ENCODE results near the gene EXOC3L1. TPM values are rescaled to one million over a fixed set of nuclear protein-coding genes. Genes with fewer than 3 reads are reported as not detected.

Gene EXOC3L1
- total RNA-seq, 1 donor from 2014 or later = 15.6 TPM

- Histone ChIP-seq H3K36me3 (peaks cover 4% of the 10 kb centered on the region), H3K27ac (no peak overlapping the region), H3K9me3 (no peaks in the 10 kb centered on the region), H3K4me3 (no peak overlapping the region), H3K27me3 (ENCODE audit: low read depth) (no peaks in the 10 kb centered on the region), H3K4me1 (peaks cover 36% of the 10 kb centered on the region)
- TF ChIP-seq CTCF (IDR thresholded peaks at IDR 0.05) = no peak
- DNase-seq = no peak
- no peak for ATAC-seq
- intact Hi-C loops (cut with DNase I) = loop anchor here (10.0 kb wide), 1 partner anchor 182 kb away; no protein-coding TSS in a partner anchor
Observed at GRCh38 chr16:67157106-67157748, 32.7 kb downstream of the EXOC3L1 start.

DNA sequence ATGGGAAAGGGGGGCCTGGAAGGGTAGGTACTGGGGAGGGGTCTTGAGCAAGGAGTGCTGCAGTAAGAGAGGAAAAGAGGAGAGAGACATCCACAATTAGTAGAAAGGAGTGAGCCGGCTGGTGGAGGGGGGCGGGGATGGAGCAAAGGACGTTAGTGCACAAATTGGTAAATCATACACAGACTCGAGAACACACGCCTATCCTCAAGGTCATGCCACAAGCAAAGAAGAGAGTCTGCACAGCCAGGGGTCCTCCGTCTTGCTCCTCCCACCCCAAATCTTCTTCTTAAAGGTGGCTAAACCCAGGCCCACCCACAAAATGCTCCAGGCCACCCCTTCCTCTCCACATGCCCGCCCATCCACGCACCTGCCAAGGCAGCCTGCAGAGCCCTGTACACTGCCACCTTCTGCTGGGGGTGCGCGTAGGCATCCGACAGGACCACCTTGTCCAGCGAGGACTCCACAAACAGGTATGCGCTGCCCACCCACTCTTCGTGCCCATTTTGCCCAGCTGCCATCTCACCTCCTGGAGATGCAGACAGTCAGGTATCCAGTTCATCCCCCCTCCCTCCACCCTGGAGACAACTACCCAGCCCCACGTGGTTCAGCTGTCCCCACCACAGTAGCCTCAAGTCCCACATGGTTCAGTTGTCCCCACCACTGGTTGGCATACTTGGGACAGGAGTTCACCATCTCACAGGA, 33.6 kb downstream of the EXOC3L1 start:
- DNase-seq (no peak), ATAC-seq (no peak)
- Histone ChIP-seq H3K27me3 (ENCODE audit: low read depth) (no peaks in the 10 kb centered on the region), H3K4me1 (peaks cover 30% of the 10 kb centered on the region), H3K9me3 (no peaks in the 10 kb centered on the region), H3K4me3 (no peak overlapping the region), H3K27ac (no peak overlapping the region), H3K36me3 (peaks cover 4% of the 10 kb centered on the region)
- intact Hi-C loops (cut with DNase I) = loop anchor here (10.0 kb wide), 1 partner anchor 181 kb away; no protein-coding TSS in a partner anchor
- TF ChIP-seq CTCF (IDR thresholded peaks at IDR 0.05) = no peak

- DNase-seq (peak; percentile 85), ATAC-seq (peak; percentile 62 to 75)
- Histone ChIP-seq H3K4me1 (peaks cover 33% of the 10 kb centered on the region), H3K9me3 (no peaks in the 10 kb centered on the region), H3K27ac (no peak overlapping the region), H3K4me3 (no peak overlapping the region), H3K36me3 (peaks cover 4% of the 10 kb centered on the region), H3K27me3 (ENCODE audit: low read depth) (peaks cover 5% of the 10 kb centered on the region)
- peak; percentile 99 for TF ChIP-seq CTCF (IDR thresholded peaks at IDR 0.05)
- intact Hi-C loops (cut with DNase I) = loop anchor here (10.0 kb wide), 1 partner anchor 181 kb away; no protein-coding TSS in a partner anchor
Observed at GRCh38 chr16:67155295-67156142, 34.4 kb downstream of the EXOC3L1 start.

DNA sequence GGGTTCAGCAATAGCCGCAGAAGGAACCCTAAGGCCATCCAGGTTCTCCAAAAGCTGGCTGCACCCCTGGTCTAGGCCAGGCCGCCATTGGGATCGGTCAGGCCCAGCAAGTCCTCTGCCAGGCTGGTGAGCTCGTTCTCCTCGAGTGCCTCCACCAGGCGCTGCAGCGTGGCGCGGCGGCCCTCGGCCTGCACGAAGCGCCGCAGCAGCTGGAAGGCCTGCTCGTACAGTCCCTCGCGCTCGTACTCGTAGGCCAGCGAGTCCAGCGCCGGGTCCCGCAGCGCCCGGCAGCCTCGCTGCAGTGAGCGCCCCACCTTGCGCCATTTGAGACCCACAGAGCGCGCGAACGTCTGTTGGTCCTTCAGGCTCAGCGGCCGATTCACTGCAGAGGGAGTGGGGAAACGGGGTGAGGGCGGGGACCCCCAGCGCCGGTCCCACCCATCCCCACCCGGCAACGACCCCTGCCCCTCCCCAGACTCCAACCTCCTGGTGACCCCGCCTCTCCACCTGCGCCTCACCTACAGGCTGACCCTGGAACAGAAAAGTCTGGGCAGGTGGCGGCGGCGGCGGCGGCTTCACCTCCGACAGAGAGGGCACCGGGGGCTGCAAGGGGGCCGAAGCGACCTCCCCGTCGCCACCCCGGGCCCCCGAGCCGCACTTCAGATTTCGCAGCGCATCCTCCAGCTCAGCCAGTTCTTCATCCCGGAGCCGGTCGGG, 35.2 kb downstream of the EXOC3L1 start:
- no peak overlapping the region for H3K4me3 ChIP-seq
- H3K27me3 ChIP-seq (ENCODE audit: low read depth) = peaks cover 12% of the 10 kb centered on the region
- H3K4me1 ChIP-seq = peaks cover 41% of the 10 kb centered on the region
- intact Hi-C loops (cut with DNase I) = loop anchor here (10.0 kb wide), 1 partner anchor 180 kb away; no protein-coding TSS in a partner anchor
- no peak overlapping the region for H3K27ac ChIP-seq
- ATAC-seq (no peak), DNase-seq (no peak)
- H3K9me3 ChIP-seq = no peaks in the 10 kb centered on the region
- no peak for TF ChIP-seq CTCF (IDR thresholded peaks at IDR 0.05)
- H3K36me3 ChIP-seq = peaks cover 4% of the 10 kb centered on the region
